8988T (cell line): ENCODE data around the gene CRIP1.
A peak's percentile ranks its signal among the peaks of the same experiment; 100 is the strongest.

ENCODE experiments used
- DNase-seq: peaks from one replicate; pipeline ENCODE4 v3.0.0; 2011

CRIP1 gene

GRCh38 chr14:105495101-105495989, 8.7 kb downstream of the CRIP1 start:
- no peak for DNase-seq

GRCh38 chr14:105495990-105496830, 9.5 kb downstream of the CRIP1 start:
- DNase-seq = peak; percentile 33

- DNase-seq = peak; percentile 37
Measured at GRCh38 chr14:105496831-105497591, 10.3 kb downstream of the CRIP1 start.

- DNase-seq = peak; percentile 26
Measured at GRCh38 chr14:105497671-105498429, 11.2 kb downstream of the CRIP1 start.

GRCh38 chr14:105498430-105499255, 12.0 kb downstream of the CRIP1 start:
- DNase-seq = peak; percentile 38

- DNase-seq = peak; percentile 46
Measured at GRCh38 chr14:105499256-105500035, 12.8 kb downstream of the CRIP1 start.

GRCh38 chr14:105500036-105500725, 13.5 kb downstream of the CRIP1 start:
- no peak for DNase-seq

- DNase-seq = peak; percentile 35
Measured at GRCh38 chr14:105500726-105501101, 14.0 kb downstream of the CRIP1 start.

- no peak for DNase-seq
Measured at GRCh38 chr14:105501504-105502291, 15.0 kb downstream of the CRIP1 start.

- peak; percentile 26 for DNase-seq
Measured at GRCh38 chr14:105502446-105503295, 16.0 kb downstream of the CRIP1 start.

GRCh38 chr14:105503296-105503640, 16.6 kb downstream of the CRIP1 start:
- DNase-seq = no peak

- no peak for DNase-seq
Measured at GRCh38 chr14:105503935-105504692, 17.4 kb downstream of the CRIP1 start.

- DNase-seq = peak; percentile 18
Measured at GRCh38 chr14:105505101-105505500, 18.4 kb downstream of the CRIP1 start.

GRCh38 chr14:105507247-105507646, 20.6 kb downstream of the CRIP1 start:
- no peak for DNase-seq

GRCh38 chr14:105508069-105508468, 21.4 kb downstream of the CRIP1 start:
- DNase-seq = no peak

- DNase-seq = no peak
Measured at GRCh38 chr14:105508601-105509000, 21.9 kb downstream of the CRIP1 start.

- DNase-seq = no peak
Measured at GRCh38 chr14:105517096-105517495, 30.4 kb downstream of the CRIP1 start.
